MCF 10A (cell line): Measurements from ENCODE around the gene NPIPB8. TPM values are rescaled to one million over a fixed set of nuclear protein-coding genes. Genes with fewer than 3 reads are reported as not detected.
"Not testable (repeated sequence)": the region's sequence is repeated elsewhere in the genome, so short reads cannot be mapped to it uniquely, and the experiment has no call there.

Experiments
- BruUV-seq: library from RNA; stranded (reverse); fragments of 400-500 nt; replicated peaks from 2 replicates; lab custom pipeline; 2021; lab: Mats Ljungman, UMichigan
- CTCF ChIA-PET: fragments of 300-600 bp; sonication (Branson Sonifier 250); formaldehyde crosslinking; extraction: SDS; loops from one replicate; lab custom pipeline; 2021; ENCODE audit warnings: antibody characterized with exemption, inconsistent platforms; lab: Yijun Ruan, JAX
- POLR2A ChIA-PET: fragments of 300-600, 350-650 bp; sonication (Branson Sonifier 250); formaldehyde crosslinking; extraction: SDS; loops from one replicate; lab custom pipeline; 2020; ENCODE audit warnings: antibody characterized with exemption, inconsistent platforms; lab: Yijun Ruan, JAX
- DNase-seq: peaks from one replicate; pipeline ENCODE4 v3.0.0-alpha.2; 2018; ENCODE audit not compliant: unreplicated experiment
- H3K27ac Mint-ChIP-seq: one replicate; pipeline ENCODE4 v1.8.0; 2022; ENCODE audit warnings: mild to moderate bottlenecking, low read depth, mixed read lengths; ENCODE audit not compliant: unreplicated experiment
- H3K27me3 Mint-ChIP-seq: one replicate; pipeline ENCODE4 v1.8.0; 2022; ENCODE audit warnings: mixed read lengths; ENCODE audit not compliant: insufficient read depth, unreplicated experiment
- H3K36me3 Mint-ChIP-seq: one replicate; pipeline ENCODE4 v1.8.0; 2022; ENCODE audit warnings: mild to moderate bottlenecking, moderate library complexity, mixed read lengths; ENCODE audit not compliant: insufficient read depth, unreplicated experiment
- H3K4me1 Mint-ChIP-seq: one replicate; pipeline ENCODE4 v1.8.0; 2022; ENCODE audit warnings: mixed read lengths; ENCODE audit not compliant: insufficient read depth, unreplicated experiment
- H3K4me3 Mint-ChIP-seq: one replicate; pipeline ENCODE4 v1.8.0; 2022; ENCODE audit warnings: mild to moderate bottlenecking, moderate library complexity, mixed read lengths; ENCODE audit not compliant: unreplicated experiment
- H3K9me3 Mint-ChIP-seq: one replicate; pipeline ENCODE4 v1.8.0; 2022; ENCODE audit warnings: mixed read lengths; ENCODE audit not compliant: unreplicated experiment
- intact Hi-C: fragments of 100-400 bp; cut with micrococcal nuclease; formaldehyde crosslinking; loops from 2 replicates; pipeline ENCODE4 v1.14.1; 2022
- total RNA-seq: library from RNA; stranded (reverse); gene quantifications from 2 replicates; pipeline ENCODE4 v1.2.3, GENCODE V29; 2022
- TF ChIP-seq, protein P1 (sequence below): fragments of 200-600 bp; IDR thresholded peaks from one replicate; pipeline ENCODE4 v1.8.0; 2022; ENCODE audit warnings: antibody characterized with exemption, mild to moderate bottlenecking; ENCODE audit not compliant: unreplicated experiment

NPIPB8 gene
- total RNA-seq, 1 experiment from 2014 or later: not detected

DNA sequence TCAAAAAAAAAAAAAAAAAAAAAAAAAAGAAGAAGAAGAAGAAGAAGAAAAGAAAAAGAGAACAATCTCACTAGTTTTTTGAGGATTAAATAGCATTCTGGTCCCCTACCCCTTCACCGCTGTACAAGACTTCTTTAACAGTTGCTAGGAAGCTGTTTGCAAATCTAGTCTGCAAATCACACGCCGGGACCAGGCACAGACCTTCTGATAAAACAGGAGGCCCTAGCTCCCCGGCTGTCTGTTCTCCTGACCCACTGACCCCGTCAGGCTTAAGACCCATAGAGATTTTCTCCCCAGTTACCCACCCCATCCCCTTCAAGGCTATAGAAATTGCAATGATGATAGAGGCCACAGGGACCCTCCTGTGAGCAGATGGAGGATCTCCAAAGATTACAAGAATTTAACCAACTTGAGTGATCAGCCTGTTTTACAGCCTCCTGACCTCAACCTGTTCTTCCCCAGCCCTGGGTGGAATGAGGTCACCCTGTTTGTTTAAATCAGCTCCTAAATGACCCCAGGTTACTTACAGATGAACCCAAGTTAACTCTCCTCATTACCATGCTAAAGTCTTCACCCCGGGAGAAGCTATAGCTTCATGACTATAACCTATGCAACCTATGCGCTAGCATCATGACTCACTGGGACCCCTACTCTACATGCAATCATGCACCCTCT is 16.2 kb upstream of the NPIPB8 start:
- no peaks in the 10 kb centered on the region for H3K27me3 Mint-ChIP-seq
- no peak for DNase-seq
- BruUV-seq: no TSS peak
- H3K4me1 Mint-ChIP-seq: peaks cover 6% of the 10 kb centered on the region
- TF ChIP-seq, protein P1, sequence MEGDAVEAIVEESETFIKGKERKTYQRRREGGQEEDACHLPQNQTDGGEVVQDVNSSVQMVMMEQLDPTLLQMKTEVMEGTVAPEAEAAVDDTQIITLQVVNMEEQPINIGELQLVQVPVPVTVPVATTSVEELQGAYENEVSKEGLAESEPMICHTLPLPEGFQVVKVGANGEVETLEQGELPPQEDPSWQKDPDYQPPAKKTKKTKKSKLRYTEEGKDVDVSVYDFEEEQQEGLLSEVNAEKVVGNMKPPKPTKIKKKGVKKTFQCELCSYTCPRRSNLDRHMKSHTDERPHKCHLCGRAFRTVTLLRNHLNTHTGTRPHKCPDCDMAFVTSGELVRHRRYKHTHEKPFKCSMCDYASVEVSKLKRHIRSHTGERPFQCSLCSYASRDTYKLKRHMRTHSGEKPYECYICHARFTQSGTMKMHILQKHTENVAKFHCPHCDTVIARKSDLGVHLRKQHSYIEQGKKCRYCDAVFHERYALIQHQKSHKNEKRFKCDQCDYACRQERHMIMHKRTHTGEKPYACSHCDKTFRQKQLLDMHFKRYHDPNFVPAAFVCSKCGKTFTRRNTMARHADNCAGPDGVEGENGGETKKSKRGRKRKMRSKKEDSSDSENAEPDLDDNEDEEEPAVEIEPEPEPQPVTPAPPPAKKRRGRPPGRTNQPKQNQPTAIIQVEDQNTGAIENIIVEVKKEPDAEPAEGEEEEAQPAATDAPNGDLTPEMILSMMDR: no peak
- CTCF ChIA-PET: no interaction called here
- POLR2A ChIA-PET: interaction anchor here (1.7 kb wide), 1 partner anchor 14 kb away, joined by 3 read pairs; no protein-coding TSS in a partner anchor
- no peak overlapping the region for H3K27ac Mint-ChIP-seq
- intact Hi-C loops: no loop called here
- no peaks in the 10 kb centered on the region for H3K9me3 Mint-ChIP-seq
- H3K36me3 Mint-ChIP-seq: peaks cover 17% of the 10 kb centered on the region
- no peak overlapping the region for H3K4me3 Mint-ChIP-seq

DNA sequence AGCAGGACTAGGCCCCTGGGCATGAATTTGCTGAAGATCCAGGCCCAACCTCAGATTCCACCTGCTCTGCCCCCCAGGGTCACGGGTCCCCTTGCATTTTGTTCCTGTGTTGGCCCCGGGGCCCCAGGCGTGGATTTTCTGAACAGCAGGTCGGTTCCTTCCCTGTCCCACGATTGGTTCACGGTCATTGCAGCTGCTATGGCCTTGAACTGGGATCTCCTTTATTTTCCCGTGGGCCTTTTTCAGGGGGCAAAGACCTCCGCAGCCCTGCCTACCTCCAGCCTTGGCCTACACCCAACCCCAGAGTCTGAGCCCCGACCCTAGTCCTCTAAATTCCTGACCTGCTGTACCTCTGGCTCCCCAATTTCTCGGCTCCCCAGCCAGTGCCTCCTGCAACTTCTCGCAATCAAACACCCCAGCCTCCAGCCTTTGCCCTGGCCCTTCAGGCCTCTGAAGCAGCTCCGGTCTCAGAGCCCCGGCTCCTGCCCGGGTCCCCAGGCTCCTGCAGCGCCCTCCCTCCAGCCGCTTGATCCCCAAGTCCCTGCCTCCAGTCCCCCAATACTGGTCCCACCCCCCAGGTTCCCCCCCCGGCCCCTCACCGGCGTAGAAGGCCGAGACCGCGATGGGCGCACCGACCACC is 15.2 kb upstream of the NPIPB8 start:
- H3K4me1 Mint-ChIP-seq, H3K27me3 Mint-ChIP-seq, DNase-seq, POLR2A ChIA-PET, CTCF ChIA-PET, BruUV-seq, intact Hi-C loops, H3K9me3 Mint-ChIP-seq, H3K27ac Mint-ChIP-seq: not testable (repeated sequence)
- Mint-ChIP-seq H3K36me3 (peaks cover 14% of the 10 kb centered on the region), H3K4me3 (peak overlapping the region; percentile 69)

- peak; percentile 47 for DNase-seq
- peak overlapping the region; percentile 69 for H3K4me3 Mint-ChIP-seq
- no peak overlapping the region for H3K27ac Mint-ChIP-seq
- POLR2A ChIA-PET: no interaction called here
- CTCF ChIA-PET: no interaction called here
- H3K36me3 Mint-ChIP-seq: peaks cover 14% of the 10 kb centered on the region
- intact Hi-C loops: no loop called here
- peaks cover 6% of the 10 kb centered on the region for H3K4me1 Mint-ChIP-seq
- TF ChIP-seq, protein P1: no peak
- no TSS peak for BruUV-seq
- no peaks in the 10 kb centered on the region for H3K9me3 Mint-ChIP-seq
- no peaks in the 10 kb centered on the region for H3K27me3 Mint-ChIP-seq
These were observed 14.6 kb upstream of the NPIPB8 start for GRCh38 chr16:28623172-28623711.

- H3K27me3 Mint-ChIP-seq, POLR2A ChIA-PET, BruUV-seq, H3K27ac Mint-ChIP-seq, CTCF ChIA-PET, H3K4me1 Mint-ChIP-seq, H3K4me3 Mint-ChIP-seq, H3K9me3 Mint-ChIP-seq, intact Hi-C loops, H3K36me3 Mint-ChIP-seq, DNase-seq: not testable (repeated sequence)
These were observed 7.0 kb upstream of the NPIPB8 start for GRCh38 chr16:28630905-28631304.

- BruUV-seq, H3K4me1 Mint-ChIP-seq, H3K36me3 Mint-ChIP-seq, intact Hi-C loops, H3K9me3 Mint-ChIP-seq, H3K27me3 Mint-ChIP-seq, CTCF ChIA-PET: not testable (repeated sequence)
- Mint-ChIP-seq H3K27ac (peak overlapping the region; percentile 85), H3K4me3 (peak overlapping the region; percentile 28)
- DNase-seq: peak; percentile 67
- POLR2A ChIA-PET: interaction anchor here (0.7 kb wide), 1 partner anchor 15 kb away, joined by 3 read pairs; no protein-coding TSS in a partner anchor
These were observed 1.6 kb upstream of the NPIPB8 start for GRCh38 chr16:28636093-28636823.

- POLR2A ChIA-PET, intact Hi-C loops, H3K4me3 Mint-ChIP-seq, BruUV-seq, H3K9me3 Mint-ChIP-seq, DNase-seq, CTCF ChIA-PET, H3K36me3 Mint-ChIP-seq, H3K27me3 Mint-ChIP-seq, H3K4me1 Mint-ChIP-seq: not testable (repeated sequence)
- peak overlapping the region; percentile 69 for H3K27ac Mint-ChIP-seq
These were observed 494 bp downstream of the NPIPB8 start for GRCh38 chr16:28638359-28638758.

GRCh38 chr16:28639959-28640358 is 2.1 kb downstream of the NPIPB8 start:
- CTCF ChIA-PET, POLR2A ChIA-PET, intact Hi-C loops, DNase-seq, H3K4me3 Mint-ChIP-seq, H3K9me3 Mint-ChIP-seq, H3K27ac Mint-ChIP-seq, BruUV-seq, H3K27me3 Mint-ChIP-seq, H3K36me3 Mint-ChIP-seq, H3K4me1 Mint-ChIP-seq: not testable (repeated sequence)
